ENCODE measurements around the gene ANKRD34C. TPM values are rescaled to one million over a fixed set of nuclear protein-coding genes. Genes with fewer than 3 reads are reported as not detected.

Gene ANKRD34C
- total and polyA plus RNA-seq, 2 experiments from 2014 or later, result not detected

DNA sequence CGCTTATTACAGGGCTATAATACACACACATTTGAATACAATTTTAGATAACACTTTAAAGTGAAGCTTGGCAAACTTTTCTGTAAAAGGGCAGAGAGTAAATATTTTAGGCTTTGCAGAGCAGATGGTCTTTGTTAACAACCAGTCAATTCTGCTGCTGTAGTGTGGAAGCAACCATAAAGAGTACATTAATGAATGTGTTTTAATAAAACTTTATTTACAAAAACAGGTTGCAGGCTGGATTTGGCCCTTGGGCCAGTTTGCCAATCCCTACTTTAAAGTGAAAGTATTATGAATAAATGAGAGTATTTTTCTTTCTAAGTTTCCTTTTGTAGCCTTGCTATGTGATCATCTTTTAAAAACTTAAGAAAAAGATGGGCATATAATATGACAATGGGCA lies 20.7 kb upstream of the ANKRD34C start:
- DNase-seq (ENCODE audit: low spot score) (no peak), ATAC-seq (no peak)
- no peaks in the 10 kb centered on the region for H3K9me2 ChIP-seq (ENCODE audit: insufficient read depth)
- H3K27ac ChIP-seq (ENCODE audit: low read depth), result no peak overlapping the region
- H3K27me3 ChIP-seq (ENCODE audit: insufficient read depth), result no peaks in the 10 kb centered on the region
- no peaks in the 10 kb centered on the region for H3K4me1 ChIP-seq (ENCODE audit: insufficient read depth)
- Mint-ChIP-seq H3K27ac (no peak overlapping the region), H3K27me3 (ENCODE audit: insufficient read depth, low read depth, poor library complexity) (peaks cover 6% of the 10 kb centered on the region), H3K9me3 (peaks cover 4% of the 10 kb centered on the region), H3K36me3 (ENCODE audit: low read depth) (no peaks in the 10 kb centered on the region; the same call in 1 of the 3 replicates), H3K4me3 (no peak overlapping the region), H3K4me1 (peaks cover 4% of the 10 kb centered on the region; the same call in 2 of the 3 replicates)
- no peak for TF ChIP-seq POLR2AphosphoS5 (IDR thresholded peaks at IDR 0.05; ENCODE audit: low read depth)
- no peak for TF ChIP-seq ZNF114 (CRISPR knock-in tag; IDR thresholded peaks at IDR 0.05)
- TF ChIP-seq EZH2phosphoT487 (IDR thresholded peaks at IDR 0.05; ENCODE audit: unreplicated experiment), result no peak
- TF ChIP-seq ZNF331 (CRISPR knock-in tag; IDR thresholded peaks at IDR 0.05; ENCODE audit: low read depth), result no peak
- TF ChIP-seq STAT1 (IDR thresholded peaks at IDR 0.05; ENCODE audit: unreplicated experiment), result no peak
- TF ChIP-seq REST (IDR thresholded peaks at IDR 0.05; ENCODE audit: unreplicated experiment), result no peak
- TF ChIP-seq, protein P1, sequence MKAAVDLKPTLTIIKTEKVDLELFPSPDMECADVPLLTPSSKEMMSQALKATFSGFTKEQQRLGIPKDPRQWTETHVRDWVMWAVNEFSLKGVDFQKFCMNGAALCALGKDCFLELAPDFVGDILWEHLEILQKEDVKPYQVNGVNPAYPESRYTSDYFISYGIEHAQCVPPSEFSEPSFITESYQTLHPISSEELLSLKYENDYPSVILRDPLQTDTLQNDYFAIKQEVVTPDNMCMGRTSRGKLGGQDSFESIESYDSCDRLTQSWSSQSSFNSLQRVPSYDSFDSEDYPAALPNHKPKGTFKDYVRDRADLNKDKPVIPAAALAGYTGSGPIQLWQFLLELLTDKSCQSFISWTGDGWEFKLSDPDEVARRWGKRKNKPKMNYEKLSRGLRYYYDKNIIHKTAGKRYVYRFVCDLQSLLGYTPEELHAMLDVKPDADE (IDR thresholded peaks at IDR 0.05), result no peak
- TF ChIP-seq, protein P2, sequence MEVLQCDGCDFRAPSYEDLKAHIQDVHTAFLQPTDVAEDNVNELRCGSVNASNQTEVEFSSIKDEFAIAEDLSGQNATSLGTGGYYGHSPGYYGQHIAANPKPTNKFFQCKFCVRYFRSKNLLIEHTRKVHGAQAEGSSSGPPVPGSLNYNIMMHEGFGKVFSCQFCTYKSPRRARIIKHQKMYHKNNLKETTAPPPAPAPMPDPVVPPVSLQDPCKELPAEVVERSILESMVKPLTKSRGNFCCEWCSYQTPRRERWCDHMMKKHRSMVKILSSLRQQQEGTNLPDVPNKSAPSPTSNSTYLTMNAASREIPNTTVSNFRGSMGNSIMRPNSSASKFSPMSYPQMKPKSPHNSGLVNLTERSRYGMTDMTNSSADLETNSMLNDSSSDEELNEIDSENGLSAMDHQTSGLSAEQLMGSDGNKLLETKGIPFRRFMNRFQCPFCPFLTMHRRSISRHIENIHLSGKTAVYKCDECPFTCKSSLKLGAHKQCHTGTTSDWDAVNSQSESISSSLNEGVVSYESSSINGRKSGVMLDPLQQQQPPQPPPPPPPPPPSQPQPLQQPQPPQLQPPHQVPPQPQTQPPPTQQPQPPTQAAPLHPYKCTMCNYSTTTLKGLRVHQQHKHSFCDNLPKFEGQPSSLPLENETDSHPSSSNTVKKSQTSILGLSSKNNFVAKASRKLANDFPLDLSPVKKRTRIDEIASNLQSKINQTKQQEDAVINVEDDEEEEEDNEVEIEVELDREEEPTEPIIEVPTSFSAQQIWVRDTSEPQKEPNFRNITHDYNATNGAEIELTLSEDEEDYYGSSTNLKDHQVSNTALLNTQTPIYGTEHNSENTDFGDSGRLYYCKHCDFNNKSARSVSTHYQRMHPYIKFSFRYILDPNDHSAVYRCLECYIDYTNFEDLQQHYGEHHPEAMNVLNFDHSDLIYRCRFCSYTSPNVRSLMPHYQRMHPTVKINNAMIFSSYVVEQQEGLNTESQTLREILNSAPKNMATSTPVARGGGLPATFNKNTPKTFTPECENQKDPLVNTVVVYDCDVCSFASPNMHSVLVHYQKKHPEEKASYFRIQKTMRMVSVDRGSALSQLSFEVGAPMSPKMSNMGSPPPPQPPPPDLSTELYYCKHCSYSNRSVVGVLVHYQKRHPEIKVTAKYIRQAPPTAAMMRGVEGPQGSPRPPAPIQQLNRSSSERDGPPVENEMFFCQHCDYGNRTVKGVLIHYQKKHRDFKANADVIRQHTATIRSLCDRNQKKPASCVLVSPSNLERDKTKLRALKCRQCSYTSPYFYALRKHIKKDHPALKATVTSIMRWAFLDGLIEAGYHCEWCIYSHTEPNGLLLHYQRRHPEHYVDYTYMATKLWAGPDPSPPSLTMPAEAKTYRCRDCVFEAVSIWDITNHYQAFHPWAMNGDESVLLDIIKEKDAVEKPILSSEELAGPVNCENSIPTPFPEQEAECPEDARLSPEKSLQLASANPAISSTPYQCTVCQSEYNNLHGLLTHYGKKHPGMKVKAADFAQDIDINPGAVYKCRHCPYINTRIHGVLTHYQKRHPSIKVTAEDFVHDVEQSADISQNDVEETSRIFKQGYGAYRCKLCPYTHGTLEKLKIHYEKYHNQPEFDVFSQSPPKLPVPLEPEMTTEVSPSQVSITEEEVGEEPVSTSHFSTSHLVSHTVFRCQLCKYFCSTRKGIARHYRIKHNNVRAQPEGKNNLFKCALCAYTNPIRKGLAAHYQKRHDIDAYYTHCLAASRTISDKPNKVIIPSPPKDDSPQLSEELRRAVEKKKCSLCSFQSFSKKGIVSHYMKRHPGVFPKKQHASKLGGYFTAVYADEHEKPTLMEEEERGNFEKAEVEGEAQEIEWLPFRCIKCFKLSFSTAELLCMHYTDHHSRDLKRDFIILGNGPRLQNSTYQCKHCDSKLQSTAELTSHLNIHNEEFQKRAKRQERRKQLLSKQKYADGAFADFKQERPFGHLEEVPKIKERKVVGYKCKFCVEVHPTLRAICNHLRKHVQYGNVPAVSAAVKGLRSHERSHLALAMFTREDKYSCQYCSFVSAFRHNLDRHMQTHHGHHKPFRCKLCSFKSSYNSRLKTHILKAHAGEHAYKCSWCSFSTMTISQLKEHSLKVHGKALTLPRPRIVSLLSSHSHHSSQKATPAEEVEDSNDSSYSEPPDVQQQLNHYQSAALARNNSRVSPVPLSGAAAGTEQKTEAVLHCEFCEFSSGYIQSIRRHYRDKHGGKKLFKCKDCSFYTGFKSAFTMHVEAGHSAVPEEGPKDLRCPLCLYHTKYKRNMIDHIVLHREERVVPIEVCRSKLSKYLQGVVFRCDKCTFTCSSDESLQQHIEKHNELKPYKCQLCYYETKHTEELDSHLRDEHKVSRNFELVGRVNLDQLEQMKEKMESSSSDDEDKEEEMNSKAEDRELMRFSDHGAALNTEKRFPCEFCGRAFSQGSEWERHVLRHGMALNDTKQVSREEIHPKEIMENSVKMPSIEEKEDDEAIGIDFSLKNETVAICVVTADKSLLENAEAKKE (CRISPR knock-in tag; IDR thresholded peaks at IDR 0.05), result no peak
- TF ChIP-seq JUNB (IDR thresholded peaks at IDR 0.05; ENCODE audit: unreplicated experiment), result no peak
- TF ChIP-seq EZH2 (IDR thresholded peaks at IDR 0.05; ENCODE audit: low read depth, unreplicated experiment), result no peak
- no peak for TF ChIP-seq CREB1 (CRISPR knock-in tag; IDR thresholded peaks at IDR 0.05; ENCODE audit: low read depth)
- TF ChIP-seq NANOG (IDR thresholded peaks at IDR 0.05; ENCODE audit: borderline replicate concordance), result no peak
- TF ChIP-seq, protein P3, sequence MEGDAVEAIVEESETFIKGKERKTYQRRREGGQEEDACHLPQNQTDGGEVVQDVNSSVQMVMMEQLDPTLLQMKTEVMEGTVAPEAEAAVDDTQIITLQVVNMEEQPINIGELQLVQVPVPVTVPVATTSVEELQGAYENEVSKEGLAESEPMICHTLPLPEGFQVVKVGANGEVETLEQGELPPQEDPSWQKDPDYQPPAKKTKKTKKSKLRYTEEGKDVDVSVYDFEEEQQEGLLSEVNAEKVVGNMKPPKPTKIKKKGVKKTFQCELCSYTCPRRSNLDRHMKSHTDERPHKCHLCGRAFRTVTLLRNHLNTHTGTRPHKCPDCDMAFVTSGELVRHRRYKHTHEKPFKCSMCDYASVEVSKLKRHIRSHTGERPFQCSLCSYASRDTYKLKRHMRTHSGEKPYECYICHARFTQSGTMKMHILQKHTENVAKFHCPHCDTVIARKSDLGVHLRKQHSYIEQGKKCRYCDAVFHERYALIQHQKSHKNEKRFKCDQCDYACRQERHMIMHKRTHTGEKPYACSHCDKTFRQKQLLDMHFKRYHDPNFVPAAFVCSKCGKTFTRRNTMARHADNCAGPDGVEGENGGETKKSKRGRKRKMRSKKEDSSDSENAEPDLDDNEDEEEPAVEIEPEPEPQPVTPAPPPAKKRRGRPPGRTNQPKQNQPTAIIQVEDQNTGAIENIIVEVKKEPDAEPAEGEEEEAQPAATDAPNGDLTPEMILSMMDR (conservative IDR thresholded peaks at IDR 0.05; ENCODE audit: low read depth in 2 of 2), result no peak
- no peak overlapping the region for H2AFZ ChIP-seq
- no peak overlapping the region for H3K4me2 ChIP-seq
- H3K4me3 ChIP-seq, result no peak overlapping the region
- no peaks in the 10 kb centered on the region for H4K20me1 ChIP-seq (replicated peaks; ENCODE audit: insufficient read depth)
- H3F3A ChIP-seq (replicated peaks; ENCODE audit: low read depth), result no peaks in the 10 kb centered on the region
- H3K36me3 ChIP-seq (ENCODE audit: insufficient read depth), result no peaks in the 10 kb centered on the region
- H3K79me2 ChIP-seq (replicated peaks; ENCODE audit: insufficient read depth), result no peaks in the 10 kb centered on the region

Measured in GM23338 (cell line).